T-helper 2 cell treated with Interferon-gamma antibody and Interleukin-4, amounts not matched to agents 5 μg/mL and 100 μg/mL, for 36 hours (primary cell): Measurements from ENCODE around the gene RILPL1.
A peak's percentile ranks its signal among the peaks of the same experiment; 100 is the strongest.

Experiments
- DNase-seq: peaks from one replicate; pipeline ENCODE4 v3.0.0; 2021; ENCODE audit warnings: low spot score
- H3K27ac Mint-ChIP-seq: one replicate; pipeline ENCODE4 v1.8.0; 2021; ENCODE audit warnings: mild to moderate bottlenecking, mixed read lengths
- H3K27me3 Mint-ChIP-seq: one replicate; pipeline ENCODE4 v1.8.0; 2021; ENCODE audit warnings: low read depth, mixed read lengths
- H3K36me3 Mint-ChIP-seq: one replicate; pipeline ENCODE4 v1.8.0; 2021; ENCODE audit warnings: low read depth, mixed read lengths
- H3K4me1 Mint-ChIP-seq: one replicate; pipeline ENCODE4 v1.8.0; 2021; ENCODE audit warnings: low read depth, mixed read lengths
- H3K4me3 Mint-ChIP-seq: one replicate; pipeline ENCODE4 v1.8.0; 2022; ENCODE audit warnings: mild to moderate bottlenecking, moderate library complexity, mixed read lengths
- H3K9me3 Mint-ChIP-seq: one replicate; pipeline ENCODE4 v1.8.0; 2021; ENCODE audit warnings: mixed read lengths

RILPL1 gene

DNA sequence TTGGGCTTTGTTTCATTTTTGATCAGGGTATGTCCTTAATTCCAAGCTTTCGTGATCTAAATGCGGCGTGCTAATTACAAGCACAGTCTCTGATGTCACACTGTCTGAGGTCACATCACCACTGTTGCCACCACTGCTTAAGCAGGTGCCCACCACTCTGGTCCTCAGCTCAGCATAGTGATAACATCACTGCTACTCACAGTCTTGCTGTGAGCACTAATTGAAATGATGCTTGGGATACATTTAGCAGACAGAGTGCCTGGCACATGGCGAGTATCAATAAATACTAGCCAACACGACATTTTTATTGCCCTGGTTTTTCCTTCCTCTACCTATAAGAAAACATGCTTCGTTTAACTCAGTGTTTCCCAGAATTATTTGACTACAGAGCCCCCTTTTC is 104.9 kb downstream of the RILPL1 start:
- H3K36me3 Mint-ChIP-seq: peaks cover 49% of the 10 kb centered on the region

DNA sequence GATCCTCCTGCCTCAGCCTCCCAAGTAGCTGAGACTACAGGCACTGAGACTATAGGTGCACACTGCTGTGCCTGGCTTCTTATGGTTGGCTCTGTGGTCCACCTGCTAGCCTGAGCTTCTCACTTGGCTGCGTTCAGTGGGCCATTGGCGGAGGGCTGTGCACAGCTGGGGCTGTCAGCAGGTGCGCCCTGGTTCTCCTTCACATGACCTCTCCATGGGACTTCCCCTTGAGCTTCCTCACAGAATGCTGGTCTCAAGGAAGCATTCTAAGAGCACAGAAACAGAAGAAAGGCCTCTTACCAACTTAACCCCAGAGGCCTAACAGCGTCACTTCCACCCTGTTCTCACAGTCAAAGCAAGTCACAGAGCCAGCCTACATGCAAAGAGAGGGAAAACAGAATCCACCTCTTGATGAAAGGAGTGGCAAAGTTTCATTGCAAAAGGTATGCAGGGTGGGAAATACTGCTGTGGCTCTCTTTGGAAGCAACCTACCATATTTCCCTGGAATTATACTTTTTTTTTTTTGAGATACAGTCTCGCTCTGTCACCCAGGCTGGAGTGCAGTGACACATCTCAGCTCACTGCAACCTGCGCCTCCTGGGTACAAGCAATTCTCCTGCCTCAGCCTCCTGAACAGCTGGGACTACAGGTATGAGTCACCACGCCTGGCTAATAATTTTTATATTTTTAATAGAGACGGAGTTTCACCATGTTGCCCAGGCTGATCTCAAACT is 106.3 kb downstream of the RILPL1 start:
- H3K27me3 Mint-ChIP-seq: no peaks in the 10 kb centered on the region
- DNase-seq: no peak
- no peak overlapping the region for H3K4me3 Mint-ChIP-seq
- H3K4me1 Mint-ChIP-seq: peaks cover 19% of the 10 kb centered on the region
- no peaks in the 10 kb centered on the region for H3K9me3 Mint-ChIP-seq
- H3K27ac Mint-ChIP-seq: peak overlapping the region; percentile 77
- H3K36me3 Mint-ChIP-seq: peaks cover 47% of the 10 kb centered on the region

More for the DNA sequence above, 104.9 kb downstream of the RILPL1 start:
- Mint-ChIP-seq H3K4me3 (peak overlapping the region; percentile 40), H3K27me3 (no peaks in the 10 kb centered on the region), H3K27ac (peak overlapping the region; percentile 66), H3K4me1 (peaks cover 29% of the 10 kb centered on the region), H3K9me3 (no peaks in the 10 kb centered on the region)
- no peak for DNase-seq

DNA sequence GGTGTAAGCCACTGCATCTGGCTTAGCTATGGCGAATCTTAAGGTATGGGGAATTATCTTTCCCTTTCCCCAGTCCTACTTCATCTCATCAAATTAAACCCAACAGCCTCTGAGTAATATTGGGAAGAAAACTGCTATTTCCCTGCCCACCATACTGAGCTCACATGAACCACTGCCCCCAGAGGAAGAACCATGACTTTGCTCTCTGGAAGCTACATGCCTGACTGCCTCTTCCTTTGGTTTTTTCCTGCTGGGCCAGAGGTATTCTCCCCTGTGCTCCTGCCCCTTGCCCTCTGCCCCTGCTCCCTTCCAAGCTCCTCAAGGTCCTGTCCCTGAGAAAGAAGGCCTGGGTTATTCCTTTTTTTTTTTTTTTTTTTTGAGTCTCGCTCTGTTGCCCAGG is 112.2 kb downstream of the RILPL1 start:
- Mint-ChIP-seq H3K27ac (no peak overlapping the region), H3K36me3 (peaks cover 27% of the 10 kb centered on the region), H3K4me1 (no peaks in the 10 kb centered on the region), H3K27me3 (no peaks in the 10 kb centered on the region), H3K4me3 (no peak overlapping the region), H3K9me3 (no peaks in the 10 kb centered on the region)
- DNase-seq: no peak
